Mammary epithelial cell (primary cell): Measurements from ENCODE around the gene NSUN7.

Source experiments
- CTCF ChIP-seq, 2 donors: IDR thresholded peaks in 1 of 2; conservative IDR thresholded peaks in 1 of 2; 2 replicates each; pipeline ENCODE4 v1.5.1; 2011 to 2012; ENCODE audit warnings: inconsistent platforms in 2 of 2, low read length in 2 of 2, mild to moderate bottlenecking in 2 of 2, control low read depth in 1 of 2, low read depth in 1 of 2; ENCODE audit not compliant: insufficient read depth in 1 of 2; ENCODE audit errors: extremely low read depth in 1 of 2
- EZH2 ChIP-seq: IDR thresholded peaks from 2 replicates; pipeline ENCODE4 v1.6.1; 2012; ENCODE audit warnings: low read length, inconsistent platforms, borderline replicate concordance

DNA sequence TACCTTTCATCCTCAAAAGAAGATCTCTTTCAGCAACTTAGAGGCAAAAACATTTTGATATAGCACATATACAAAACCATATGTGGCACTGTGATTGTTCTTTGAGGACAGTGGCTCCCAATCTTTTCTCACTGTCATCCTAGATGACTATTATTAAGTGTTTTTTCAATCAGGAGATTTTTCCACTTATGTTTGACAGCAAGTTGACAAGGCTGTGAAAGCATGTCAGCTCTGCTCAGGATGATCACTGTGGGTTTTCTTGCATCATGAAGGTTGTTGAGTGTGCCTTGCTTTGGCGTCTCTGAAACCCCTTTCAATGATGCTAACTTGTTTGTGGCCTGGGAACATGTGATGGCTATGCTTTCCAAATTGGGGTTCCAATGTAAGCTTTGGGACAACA lies 20.2 kb upstream of the NSUN7 start:
- TF ChIP-seq CTCF (conservative IDR thresholded peaks at IDR 0.05 in 1 of 2, IDR thresholded peaks at IDR 0.05 in 1 of 2; ENCODE audit: extremely low read depth in 1 of 2, insufficient read depth in 1 of 2, low read depth in 1 of 2, low read length in 2 of 2) (no peak), EZH2 (no peak)
